ENCODE measurements around the gene GIPC2.

GIPC2 gene

DNA sequence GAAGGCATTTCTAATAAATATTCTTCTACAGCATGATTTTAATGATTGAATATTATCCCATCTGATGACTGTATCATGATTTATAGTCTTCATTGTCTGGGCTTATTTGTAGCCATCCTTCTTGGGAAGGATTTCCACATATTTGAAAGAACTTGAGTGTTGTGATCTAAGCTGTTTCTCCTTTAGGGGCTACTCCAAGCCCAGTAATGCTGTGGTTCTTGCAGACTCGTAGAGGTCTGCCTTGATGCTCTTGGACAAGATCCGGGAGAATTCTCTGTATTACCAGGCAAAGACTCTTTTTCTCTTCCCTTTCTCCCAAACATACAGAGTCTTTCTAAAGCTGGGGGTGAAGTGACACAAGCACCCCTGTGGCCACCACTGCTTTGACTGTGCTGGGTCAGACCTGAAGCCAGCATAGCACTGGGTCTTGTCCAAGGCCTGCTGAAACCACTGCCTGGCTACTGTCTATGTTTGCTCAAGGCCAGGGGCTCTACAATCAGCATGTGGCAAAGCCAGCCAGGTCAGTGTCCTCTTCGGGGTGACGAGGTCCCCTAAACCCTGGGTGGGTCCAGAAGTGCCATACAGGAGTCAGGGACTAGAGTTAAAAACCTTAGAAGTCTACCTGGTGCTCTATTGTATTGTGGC, 107.4 kb downstream of the GIPC2 start:
- DNase-seq, result no peak

DNA sequence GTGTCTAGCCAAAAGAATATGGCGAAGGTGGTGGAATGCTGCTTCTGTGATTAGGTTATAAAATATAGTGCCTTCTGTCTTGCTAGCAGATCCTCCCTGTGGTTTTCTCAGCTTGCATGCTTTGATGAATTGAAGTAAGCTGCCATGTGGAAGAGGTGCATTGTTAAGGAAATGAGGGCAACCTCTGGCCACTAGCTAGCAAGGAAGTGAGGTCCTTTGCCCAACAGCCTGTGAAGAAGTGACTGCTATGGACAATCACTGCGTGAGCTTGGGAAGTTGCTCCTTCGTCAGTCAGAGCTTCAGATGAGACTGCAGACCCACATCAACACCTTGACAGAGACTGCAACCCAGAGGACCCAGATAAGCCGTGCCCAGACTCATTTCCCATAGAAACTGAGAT, 109.4 kb downstream of the GIPC2 start:
- no peak for DNase-seq

DNA sequence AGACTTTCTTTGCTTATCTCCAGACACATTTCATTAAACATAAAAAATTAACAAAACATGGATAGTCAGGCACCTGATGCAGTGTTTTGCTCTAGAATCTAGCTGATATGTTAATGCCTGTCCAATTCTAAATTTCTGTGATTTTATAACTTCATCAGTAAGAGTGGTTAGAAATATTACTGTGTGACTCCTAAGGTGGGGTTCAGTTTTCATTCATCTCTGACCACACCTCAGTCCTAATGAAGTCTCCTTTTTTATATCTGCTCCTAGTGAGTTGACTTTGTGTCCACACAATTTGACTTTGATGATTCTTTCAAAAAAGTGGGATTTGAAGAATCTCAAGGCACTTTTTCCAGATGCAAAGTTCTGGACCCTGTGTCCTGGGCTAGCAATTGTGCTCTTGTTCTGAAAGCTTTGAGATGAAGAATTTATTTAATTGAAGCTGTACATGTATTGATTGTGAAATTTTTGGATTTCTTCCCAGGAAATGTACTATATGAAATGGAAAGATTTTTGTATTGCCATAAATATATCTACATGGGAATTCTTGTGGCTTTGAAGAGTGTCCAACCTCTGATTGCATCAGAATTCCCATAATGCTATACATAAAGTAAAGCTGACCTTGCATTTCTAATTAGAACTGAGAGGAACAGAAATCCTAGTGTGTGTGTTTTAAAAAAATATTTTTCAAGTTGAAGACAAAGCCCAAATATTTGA, 111.2 kb downstream of the GIPC2 start:
- DNase-seq, result no peak

DNA sequence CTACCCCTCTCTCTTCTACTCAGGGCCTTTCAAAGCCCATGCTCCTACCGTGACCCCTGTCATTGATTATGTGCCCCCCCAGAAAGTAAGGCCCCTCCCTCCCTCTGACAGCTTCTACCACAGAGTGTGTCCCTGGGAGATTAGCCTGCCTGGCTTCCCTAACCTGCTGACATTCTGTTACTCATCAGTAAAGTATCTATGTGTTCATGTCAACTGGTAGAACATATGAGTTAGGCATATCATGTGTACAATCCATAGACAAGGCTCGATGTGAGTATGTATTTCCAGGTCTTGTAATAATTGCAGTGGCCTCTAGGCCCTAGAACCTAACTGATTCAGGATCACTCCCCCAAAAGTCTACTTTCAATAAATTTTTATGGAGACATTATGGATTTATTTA, 120.0 kb downstream of the GIPC2 start:
- DNase-seq, result no peak

DNA sequence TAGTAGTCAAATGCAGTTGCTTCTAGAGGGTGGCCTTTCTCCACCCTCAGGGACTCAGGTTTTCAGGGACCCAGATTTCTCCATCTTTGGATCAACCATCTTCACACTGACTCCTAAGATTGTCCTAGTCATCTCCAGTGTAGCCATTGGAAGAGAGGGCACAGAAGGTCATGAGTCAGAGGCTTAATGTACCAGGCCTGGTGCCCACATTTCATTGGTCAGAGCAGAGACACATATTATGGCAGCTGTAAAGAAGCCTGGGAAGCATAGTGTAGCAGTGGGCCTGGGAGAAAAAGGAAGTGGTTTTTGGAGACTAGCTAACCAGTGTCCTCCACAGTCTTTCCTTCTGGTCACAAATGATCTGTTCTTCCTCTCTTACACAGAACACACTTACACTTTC, 122.5 kb downstream of the GIPC2 start:
- no peak for DNase-seq

DNA sequence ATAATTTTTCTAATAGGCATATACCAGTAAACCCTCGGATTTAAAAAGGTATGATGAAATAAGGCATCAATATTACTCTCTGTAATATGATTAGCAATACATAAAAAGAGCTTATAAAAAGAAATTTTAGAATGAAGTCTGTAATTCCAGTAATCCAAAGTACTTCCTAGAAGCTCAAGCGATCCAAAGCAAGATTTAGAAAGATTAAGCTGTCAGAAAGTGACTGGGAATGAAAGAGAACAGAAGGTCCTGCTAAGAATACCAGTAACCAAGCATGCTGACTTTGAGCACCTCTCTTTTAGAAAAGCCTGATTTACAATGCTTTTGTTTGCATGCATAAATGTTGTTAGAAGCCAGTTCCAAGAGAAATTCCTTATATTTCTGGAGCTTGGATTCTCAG, 125.1 kb downstream of the GIPC2 start:
- no peak for DNase-seq

DNA sequence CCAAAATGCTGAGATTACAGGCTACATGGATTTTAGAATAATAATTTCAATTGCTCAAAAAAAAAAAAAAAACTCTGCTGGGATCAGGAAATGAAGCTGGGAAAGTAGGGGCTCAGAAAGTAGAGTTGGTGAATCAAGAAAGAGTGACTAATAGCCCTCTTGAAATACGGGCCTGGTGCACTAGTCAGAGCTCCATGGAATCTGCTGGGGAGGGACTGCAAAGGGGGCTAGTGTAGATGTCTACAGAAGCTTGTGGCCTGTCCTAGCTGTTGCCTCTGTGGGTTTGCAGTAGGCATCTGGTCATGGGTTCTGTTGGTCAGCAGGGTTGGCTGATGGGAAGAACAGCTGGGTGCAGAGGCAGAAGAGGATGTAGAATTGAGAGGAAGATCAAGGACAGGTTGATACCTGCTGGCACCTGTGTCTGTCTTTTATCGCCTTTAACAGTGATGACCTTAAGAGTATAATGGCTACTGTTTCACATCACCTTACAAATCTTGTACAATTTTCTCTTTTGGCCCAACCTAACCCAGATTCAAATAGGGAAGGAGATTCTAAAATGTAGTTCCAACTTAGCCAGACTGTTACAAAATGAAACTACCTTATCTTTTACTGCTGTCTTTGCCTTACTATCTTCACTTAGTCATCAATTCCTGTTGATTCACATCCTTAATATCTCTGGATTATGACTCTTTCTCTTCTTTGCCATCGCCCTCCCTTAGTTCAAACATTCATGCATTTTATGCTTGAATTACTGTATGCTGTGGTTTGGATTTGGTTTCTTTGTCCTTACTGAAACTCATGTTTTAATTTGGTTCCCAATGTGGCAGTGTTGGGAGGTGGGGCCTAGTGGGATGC, 126.2 kb downstream of the GIPC2 start:
- DNase-seq, result no peak

DNA sequence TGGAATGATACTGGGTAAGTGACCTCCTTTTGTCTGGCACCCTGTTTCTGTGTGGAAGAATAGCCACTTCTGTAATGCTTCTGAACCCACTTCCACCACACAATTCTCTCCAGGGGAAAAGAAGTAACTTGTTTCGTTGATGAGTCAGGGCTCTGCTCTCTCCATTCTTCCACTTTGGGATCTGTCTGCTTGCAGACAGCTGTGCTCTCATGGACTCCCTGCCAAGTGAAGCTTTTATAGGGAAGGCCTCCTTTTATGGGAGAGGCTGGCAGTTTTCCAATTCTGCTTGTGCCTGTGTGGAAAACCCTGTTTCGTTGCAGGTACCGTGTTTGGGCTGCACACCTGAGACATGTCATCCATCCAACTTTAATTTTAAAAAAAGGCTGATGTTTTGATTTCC, 130.7 kb downstream of the GIPC2 start:
- no peak for DNase-seq

DNA sequence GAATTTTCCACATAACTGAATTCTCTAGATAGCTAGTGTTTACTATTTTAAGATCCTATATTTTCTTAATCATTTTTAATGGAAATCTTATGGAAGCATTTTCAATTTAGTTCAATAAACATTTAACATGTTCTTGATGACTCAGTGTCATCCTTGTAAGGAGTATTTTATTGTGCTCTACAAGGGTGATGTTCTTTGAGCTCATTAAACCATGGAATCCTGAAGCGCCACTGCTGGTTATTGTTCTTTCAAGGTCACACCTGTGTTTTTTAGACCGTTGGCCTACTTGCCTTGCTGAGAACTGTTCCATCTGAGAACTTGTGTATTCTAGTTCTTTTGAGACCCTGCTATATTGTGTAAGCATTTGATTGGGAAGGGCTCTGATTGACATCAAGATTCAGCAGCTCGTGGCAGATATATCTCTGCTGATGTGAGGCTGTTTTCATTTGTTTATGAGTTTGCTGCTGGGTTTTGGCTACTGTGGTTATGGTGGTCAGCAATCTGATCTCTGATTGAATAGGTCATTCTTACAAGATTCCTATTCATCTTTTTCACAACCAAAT, 132.0 kb downstream of the GIPC2 start:
- no peak for DNase-seq

DNA sequence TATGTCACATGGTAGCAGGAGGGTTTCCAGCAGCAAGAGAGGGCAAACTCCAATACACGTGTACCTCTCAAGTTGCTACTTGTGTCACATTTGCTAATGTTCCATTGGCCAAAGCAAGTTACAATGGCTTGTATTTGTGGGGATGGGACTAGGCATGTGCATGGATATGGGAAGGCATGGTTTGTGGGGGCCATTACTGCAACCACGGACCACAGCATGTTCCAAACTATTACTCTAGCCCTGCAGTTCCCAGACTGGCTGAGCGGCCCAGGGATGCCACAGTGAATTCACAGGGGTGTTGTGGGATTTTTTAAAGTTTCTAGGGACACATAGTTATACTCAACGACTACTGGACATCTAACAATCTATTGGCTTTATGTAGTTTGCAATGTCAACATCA, 133.1 kb downstream of the GIPC2 start:
- DNase-seq, result no peak

DNA sequence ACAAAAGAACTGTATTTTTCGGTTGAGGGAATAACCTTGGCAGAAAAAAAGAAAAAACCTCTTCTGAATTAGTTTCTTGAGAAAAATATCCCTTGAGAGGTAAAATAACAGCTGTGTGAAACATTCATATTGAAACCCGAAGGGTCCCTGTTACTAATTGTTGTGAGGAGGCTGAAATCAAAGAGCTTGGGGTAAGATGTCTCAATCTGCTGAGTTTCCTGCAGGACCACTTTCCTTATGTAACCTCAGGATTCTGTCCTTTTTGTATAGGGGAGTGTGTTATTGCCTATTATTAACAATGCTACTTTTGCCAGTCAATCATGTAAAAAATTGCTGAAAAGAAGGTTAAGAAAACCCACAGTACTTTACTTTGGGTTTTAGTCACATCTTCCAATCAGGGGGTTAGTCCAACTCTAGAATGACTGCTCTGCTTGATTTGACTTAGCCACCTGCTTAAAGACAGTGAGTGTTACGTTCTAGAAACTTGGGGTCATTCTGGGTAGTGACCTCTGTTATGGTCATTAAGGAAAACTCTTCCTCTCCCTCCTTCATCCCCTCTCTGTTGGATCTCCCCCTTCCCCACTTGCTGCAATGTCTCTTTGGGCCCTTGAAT, 138.8 kb downstream of the GIPC2 start:
- DNase-seq, result no peak
